HG03060 (cell line): ENCODE results near the gene LTBP3.

Experiments
- ATAC-seq: cut with Tn5 transposase; IDR thresholded peaks from one replicate; pipeline ENCODE4 v1.9.1; 2021; ENCODE audit warnings: low read depth, moderate number of reproducible peaks; ENCODE audit not compliant: unreplicated experiment

LTBP3 gene

DNA sequence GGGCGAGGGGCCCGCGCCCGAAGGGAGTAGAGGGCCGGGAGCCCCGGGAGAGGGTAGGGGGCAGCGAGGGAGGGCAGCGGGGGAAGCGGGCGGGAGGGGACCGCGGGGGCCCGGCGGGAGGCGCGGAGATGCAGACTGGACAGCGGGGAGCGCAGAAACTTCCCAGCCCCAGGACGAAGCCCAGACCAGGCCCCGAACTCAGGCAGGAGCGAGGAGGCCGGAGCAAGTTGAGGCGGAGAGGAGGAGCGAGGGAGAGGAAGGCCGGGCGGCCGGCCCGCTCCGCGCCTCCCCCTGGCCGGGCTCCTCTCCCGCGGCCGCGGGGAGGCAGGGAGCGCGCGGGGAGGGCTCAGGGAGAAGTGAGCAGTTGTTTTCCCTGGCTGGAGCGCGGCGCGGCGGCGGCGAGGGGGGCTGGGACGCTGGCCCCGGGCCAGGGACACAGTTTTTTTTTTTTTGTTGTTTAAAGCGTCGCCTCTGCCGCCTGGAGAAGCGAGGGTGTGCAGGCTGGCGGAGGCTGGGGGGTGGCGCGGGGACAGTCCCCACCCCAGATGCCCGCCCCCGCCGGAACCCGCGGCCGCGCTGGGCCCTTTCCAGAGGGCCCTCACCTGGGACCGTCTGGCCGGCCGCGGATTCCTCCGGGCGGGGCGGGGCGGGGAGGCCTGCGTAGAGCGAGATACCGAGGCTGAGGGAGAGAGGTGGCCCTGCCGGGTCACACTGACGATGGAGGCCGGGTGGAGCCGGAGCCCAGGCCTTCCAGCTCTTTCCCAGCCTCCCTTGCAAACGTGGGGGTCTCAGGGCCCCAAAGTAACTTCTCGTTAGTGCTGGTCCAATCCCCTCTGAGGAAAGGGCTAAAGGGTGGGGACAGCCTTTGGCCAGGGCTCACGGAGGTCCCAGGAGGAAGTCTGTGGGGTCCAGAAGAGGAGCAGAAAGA lies at the start of gene LTBP3:
Gene LTBP3 (minus strand): TSS at position 358 of the 928 bp plus-strand sequence. CDS start 400 bp downstream, outside the sequence.
- ATAC-seq: no peak

- no peak for ATAC-seq
Observed at GRCh38 chr11:65606876-65607613, 48.9 kb upstream of the LTBP3 start.

- no peak for ATAC-seq
Observed at GRCh38 chr11:65604258-65604657, 46.1 kb upstream of the LTBP3 start.

DNA sequence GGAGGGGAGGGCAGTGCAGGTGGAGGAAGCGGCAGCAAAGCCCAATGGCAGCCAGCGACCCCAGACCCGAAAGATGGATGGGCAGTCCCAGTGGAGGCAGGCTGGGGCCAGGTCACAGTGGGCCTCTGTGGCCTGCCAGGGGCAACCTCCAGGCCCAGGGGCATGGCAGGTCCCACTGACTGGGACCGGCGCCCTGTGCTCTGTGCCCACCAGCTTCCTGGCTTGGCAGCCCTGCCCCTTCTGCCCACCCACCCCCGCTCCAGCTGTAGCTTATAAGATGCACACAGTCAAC lies 41.7 kb upstream of the LTBP3 start:
- no peak for ATAC-seq

- no peak for ATAC-seq
Observed at GRCh38 chr11:65599216-65599954, 41.2 kb upstream of the LTBP3 start.

DNA sequence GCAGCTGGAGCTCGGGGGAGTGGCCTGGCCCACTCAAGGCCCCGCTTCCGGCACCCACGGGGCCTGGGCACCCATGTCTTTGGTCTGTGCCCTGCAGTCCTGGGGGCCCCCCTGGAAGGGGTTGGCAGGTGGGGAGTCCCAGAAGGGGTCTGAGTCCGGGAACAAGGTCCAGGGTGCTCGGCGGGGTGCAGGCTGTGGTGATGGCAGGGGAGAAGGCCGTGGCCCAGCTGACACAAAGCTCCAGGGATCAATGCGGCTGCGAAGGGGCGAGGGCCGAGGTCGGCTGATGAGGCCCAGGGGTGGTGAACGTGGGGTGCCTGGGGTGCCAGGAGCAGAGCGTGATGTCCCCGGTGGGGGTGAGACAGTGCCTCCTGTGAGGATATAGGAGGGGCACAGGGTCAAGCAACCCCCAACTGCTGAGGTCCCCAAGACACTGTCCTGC lies 40.1 kb upstream of the LTBP3 start:
- ATAC-seq: no peak

- no peak for ATAC-seq
Observed at GRCh38 chr11:65596520-65596919, 38.4 kb upstream of the LTBP3 start.

DNA sequence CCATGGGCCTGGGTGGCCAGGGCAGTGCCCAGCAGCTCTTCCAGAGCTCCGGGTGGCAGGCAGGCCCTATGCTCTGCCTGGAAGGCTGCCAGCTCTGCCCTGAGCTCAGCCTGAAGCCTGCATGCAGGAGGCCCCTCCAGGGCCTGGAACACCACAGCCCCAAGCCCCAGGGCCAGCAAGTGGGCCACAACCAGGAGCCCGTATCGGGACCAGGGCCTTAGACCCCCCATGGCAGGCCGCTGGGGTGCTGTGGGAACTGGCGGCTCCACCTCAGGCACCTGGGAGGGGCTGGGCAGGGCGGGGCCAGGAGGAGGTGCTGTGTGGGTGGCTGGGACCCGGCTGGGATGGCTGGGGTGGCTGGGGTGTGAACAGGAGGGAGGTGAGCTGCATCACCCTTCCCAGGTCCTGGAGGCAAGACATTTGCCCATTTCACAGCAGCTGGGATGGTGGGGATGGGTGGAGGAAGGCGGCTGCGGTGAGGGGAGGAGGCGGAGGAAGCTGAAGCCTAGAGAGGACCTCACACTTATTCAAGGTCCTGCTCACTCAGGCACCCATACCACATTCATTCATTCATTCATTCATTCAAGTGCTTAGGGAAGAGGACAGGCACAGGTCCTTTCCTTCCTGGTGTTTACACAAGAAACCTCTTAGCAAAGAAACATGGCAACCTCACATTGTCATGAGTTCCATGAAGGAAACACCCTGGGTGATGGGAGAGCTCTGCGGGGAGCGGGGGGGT lies 37.6 kb upstream of the LTBP3 start, which contains the start of gene KCNK7:
Gene KCNK7 (minus strand): TSS at position 258 of the 739 bp plus-strand sequence. CDS start 28 bp downstream, at position 230.
- no peak for ATAC-seq

DNA sequence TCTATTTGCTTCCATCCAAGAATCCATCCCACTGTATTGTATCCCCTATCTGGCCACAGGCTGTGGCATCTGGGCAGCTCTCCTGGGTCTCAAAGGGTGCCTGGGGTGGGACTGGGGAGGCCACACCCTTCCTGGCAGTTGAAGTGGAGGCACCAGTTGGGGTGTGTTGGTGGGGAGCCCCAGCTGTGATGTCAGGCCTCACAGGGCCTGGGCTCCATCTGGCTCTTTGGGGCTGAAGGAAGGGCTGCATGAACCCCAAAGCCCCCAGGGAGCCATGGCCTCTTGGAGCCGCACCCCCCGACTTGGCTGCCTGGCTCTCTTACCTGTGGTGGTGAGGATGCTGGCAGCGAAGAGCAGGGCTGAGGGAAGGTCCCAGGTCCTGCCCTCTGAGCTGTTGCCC lies 37.0 kb upstream of the LTBP3 start:
- no peak for ATAC-seq

GRCh38 chr11:65593518-65594414 lies 35.6 kb upstream of the LTBP3 start:
- ATAC-seq: no peak

- ATAC-seq: no peak
Observed at GRCh38 chr11:65592858-65593517, 34.8 kb upstream of the LTBP3 start.

DNA sequence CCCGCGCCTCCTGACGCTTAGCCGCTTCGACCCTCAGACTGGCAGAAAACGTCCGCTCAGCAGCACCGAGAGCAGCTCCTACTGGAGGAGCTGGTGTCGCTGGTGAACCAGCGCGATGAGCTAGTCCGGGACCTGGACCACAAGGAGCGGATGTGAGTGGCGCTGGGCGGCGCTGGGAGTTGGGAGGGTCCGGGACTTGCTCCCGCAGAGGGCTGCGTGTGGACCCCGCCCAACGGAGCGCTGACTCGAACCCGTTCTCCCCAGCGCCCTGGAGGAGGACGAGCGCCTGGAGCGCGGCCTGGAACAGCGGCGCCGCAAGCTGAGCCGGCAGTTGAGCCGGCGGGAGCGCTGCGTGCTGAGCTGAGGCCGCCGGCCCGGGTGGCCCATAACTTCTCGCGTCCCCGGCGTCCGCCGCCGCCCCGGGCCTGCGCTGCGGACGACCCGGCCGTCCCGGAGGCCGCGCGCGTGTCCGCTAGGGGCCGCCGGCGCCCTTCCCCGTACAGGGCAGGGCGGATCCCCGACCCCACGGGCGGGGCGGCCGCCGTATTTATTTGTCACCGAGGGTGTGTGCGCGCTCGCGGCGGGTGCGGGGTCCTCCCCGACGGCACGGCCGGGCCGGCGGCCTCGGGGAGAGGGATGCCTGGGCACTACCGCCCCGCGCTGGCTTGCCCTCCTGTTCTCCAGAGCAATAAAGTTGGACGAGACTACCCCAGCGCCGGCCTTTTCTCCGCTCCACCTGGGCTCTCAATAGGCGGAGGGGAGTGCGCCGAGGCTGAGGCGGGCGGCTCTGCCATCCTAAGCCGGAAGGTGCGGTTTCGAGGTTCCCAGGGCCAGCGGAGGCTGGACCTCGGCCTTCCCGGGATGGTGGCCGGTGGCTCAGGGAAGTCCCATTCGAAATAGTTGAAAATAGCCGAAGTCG lies 34.0 kb upstream of the LTBP3 start:
- ATAC-seq: no peak

- ATAC-seq: no peak
Observed at GRCh38 chr11:65590240-65590738, 32.1 kb upstream of the LTBP3 start.

- no peak for ATAC-seq
Observed at GRCh38 chr11:65589444-65590239, 31.5 kb upstream of the LTBP3 start.

- peak; percentile 76 for ATAC-seq
Observed at GRCh38 chr11:65588199-65589054, 30.3 kb upstream of the LTBP3 start.

DNA sequence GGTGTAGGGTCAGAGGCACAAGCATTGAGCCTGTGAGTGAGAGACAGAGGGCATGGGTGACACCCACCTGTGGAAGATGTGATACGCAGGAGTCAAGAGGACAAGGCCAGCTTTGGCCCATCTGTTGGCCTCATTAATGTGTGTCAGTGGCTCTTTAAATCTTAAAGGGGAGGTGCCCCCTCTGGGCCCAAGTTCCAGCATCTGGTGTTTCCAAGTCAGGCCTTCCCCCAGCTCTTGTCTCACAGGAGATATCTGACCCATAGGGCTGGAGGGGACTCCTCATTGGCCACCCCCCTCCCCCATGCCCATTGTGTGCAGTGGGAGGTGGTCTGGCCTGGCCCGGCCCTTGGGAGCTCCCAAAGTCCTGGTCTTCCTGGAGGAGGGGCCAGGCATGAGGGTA lies 28.5 kb upstream of the LTBP3 start:
- ATAC-seq: no peak
